OCI-LY1 (cell line): ENCODE data around the gene ILF2.

Experiments used
- H2AFZ ChIP-seq: fragments of 200-600 bp; sonication (generic), shearing (Covaris generic); 2 replicates; pipeline ENCODE4 v1.6.0; 2014; ENCODE audit warnings: antibody characterized with exemption, mild to moderate bottlenecking, low read length
- H3F3A ChIP-seq: fragments of 200-600 bp; sonication (generic), shearing (Covaris generic); 2 replicates; pipeline ENCODE4 v1.6.0; 2014; ENCODE audit warnings: mild to moderate bottlenecking, antibody characterized with exemption, low read length, moderate library complexity; ENCODE audit not compliant: insufficient read depth
- H3K27ac ChIP-seq: fragments of 200-600 bp; sonication (generic); 2 replicates; pipeline ENCODE4 v1.5.1; 2014; ENCODE audit warnings: low read length, mixed run types, mild to moderate bottlenecking, low read depth; ENCODE audit not compliant: poor library complexity, severe bottlenecking
- H3K27me3 ChIP-seq: fragments of 200-600 bp; sonication (generic); 2 replicates; pipeline ENCODE4 v1.6.0; 2014; ENCODE audit warnings: antibody characterized with exemption, mild to moderate bottlenecking, low read length, moderate library complexity; ENCODE audit not compliant: insufficient read depth
- H3K36me3 ChIP-seq: fragments of 200-600 bp; sonication (generic); 2 replicates; pipeline ENCODE4 v1.6.1; 2014; ENCODE audit warnings: mild to moderate bottlenecking, antibody characterized with exemption, low read length, moderate library complexity, mixed read lengths; ENCODE audit not compliant: insufficient read depth
- H3K4me1 ChIP-seq: fragments of 200-600 bp; sonication (generic); 2 replicates; pipeline ENCODE4 v1.5.1; 2014; ENCODE audit warnings: mild to moderate bottlenecking, low read length, moderate library complexity; ENCODE audit not compliant: insufficient read depth, severe bottlenecking
- H3K4me2 ChIP-seq: fragments of 200-600 bp; sonication (generic), shearing (Covaris generic); 2 replicates; pipeline ENCODE4 v1.6.1; 2014; ENCODE audit warnings: low read length
- H3K4me3 ChIP-seq: fragments of 200-600 bp; sonication (generic); 2 replicates; pipeline ENCODE4 v1.5.1; 2014; ENCODE audit warnings: low read length, low read depth, mild to moderate bottlenecking, mixed read lengths; ENCODE audit not compliant: poor library complexity, severe bottlenecking
- H3K79me2 ChIP-seq: fragments of 200-600 bp; shearing (Covaris generic); 2 replicates; pipeline ENCODE4 v1.6.1; 2016; ENCODE audit warnings: mixed run types, low read length, mixed read lengths; ENCODE audit not compliant: insufficient read depth
- H3K9ac ChIP-seq: fragments of 200-600 bp; sonication (generic), shearing (Covaris generic); 2 replicates; pipeline ENCODE4 v1.6.1; 2014; ENCODE audit warnings: mild to moderate bottlenecking, low read length, mixed read lengths
- H3K9me2 ChIP-seq: fragments of 200-600 bp; sonication (generic), shearing (Covaris generic); 2 replicates; pipeline ENCODE4 v1.6.1; 2014; ENCODE audit warnings: low read depth, mild to moderate bottlenecking, low read length, mixed read lengths
- H3K9me3 ChIP-seq: fragments of 200-600 bp; shearing (Covaris generic); 2 replicates; pipeline ENCODE4 v1.6.1; 2014; ENCODE audit warnings: low read length, mixed read lengths
- H4K20me1 ChIP-seq: fragments of 200-600 bp; sonication (generic), shearing (Covaris generic); 2 replicates; pipeline ENCODE4 v1.6.0; 2016; ENCODE audit warnings: mild to moderate bottlenecking, low read length; ENCODE audit not compliant: insufficient read depth
- EZH2 ChIP-seq: fragments of 200-600 bp; sonication (generic), shearing (Covaris generic); IDR thresholded peaks from 2 replicates; pipeline ENCODE4 v1.8.0; 2017; ENCODE audit warnings: borderline replicate concordance, mixed run types, mild to moderate bottlenecking, antibody characterized with exemption, low read length, moderate library complexity, mixed read lengths
- TF ChIP-seq, protein P1 (sequence below): fragments of 200-600 bp; sonication (generic), shearing (Covaris generic); IDR thresholded peaks from 2 replicates; pipeline ENCODE4 v1.5.1; 2017; ENCODE audit warnings: mild to moderate bottlenecking, antibody characterized with exemption, low read length, moderate library complexity, mixed read lengths

Gene ILF2

DNA sequence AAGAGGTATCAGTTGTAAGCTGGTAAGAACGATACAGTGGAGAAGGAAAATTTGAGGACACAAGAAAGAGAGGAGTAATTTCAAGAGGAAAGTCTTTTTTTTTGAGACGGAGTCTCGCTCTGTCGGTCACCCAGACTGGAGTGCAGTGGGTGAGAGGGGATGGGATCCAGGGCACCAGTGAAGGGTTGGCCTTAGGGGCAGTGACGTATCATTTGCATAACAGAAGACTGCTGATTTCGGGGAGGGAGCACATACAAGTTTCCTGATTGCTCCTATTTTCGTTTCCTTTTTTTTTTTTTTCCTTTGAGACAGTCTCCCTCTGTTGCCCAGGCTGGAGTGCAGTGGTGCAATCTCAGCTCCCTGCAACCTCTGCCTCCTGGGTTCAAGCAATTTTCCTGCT is 47.7 kb downstream of the ILF2 start:
- H3K27ac ChIP-seq, result no peak overlapping the region
- peaks cover 24% of the 10 kb centered on the region for H3K4me1 ChIP-seq
- H3K9me2 ChIP-seq, result no peaks in the 10 kb centered on the region
- no peak overlapping the region for H3K4me2 ChIP-seq
- H3K9me3 ChIP-seq, result no peaks in the 10 kb centered on the region
- H4K20me1 ChIP-seq, result no peaks in the 10 kb centered on the region
- no peak overlapping the region for H3K9ac ChIP-seq
- no peak overlapping the region for H2AFZ ChIP-seq
- TF ChIP-seq, protein P1, sequence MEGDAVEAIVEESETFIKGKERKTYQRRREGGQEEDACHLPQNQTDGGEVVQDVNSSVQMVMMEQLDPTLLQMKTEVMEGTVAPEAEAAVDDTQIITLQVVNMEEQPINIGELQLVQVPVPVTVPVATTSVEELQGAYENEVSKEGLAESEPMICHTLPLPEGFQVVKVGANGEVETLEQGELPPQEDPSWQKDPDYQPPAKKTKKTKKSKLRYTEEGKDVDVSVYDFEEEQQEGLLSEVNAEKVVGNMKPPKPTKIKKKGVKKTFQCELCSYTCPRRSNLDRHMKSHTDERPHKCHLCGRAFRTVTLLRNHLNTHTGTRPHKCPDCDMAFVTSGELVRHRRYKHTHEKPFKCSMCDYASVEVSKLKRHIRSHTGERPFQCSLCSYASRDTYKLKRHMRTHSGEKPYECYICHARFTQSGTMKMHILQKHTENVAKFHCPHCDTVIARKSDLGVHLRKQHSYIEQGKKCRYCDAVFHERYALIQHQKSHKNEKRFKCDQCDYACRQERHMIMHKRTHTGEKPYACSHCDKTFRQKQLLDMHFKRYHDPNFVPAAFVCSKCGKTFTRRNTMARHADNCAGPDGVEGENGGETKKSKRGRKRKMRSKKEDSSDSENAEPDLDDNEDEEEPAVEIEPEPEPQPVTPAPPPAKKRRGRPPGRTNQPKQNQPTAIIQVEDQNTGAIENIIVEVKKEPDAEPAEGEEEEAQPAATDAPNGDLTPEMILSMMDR, result no peak
- H3K4me3 ChIP-seq, result no peak overlapping the region
- H3F3A ChIP-seq, result no peaks in the 10 kb centered on the region
- H3K27me3 ChIP-seq, result no peaks in the 10 kb centered on the region
- no peaks in the 10 kb centered on the region for H3K79me2 ChIP-seq
- no peaks in the 10 kb centered on the region; the same call in 1 of the 2 replicates for H3K36me3 ChIP-seq

DNA sequence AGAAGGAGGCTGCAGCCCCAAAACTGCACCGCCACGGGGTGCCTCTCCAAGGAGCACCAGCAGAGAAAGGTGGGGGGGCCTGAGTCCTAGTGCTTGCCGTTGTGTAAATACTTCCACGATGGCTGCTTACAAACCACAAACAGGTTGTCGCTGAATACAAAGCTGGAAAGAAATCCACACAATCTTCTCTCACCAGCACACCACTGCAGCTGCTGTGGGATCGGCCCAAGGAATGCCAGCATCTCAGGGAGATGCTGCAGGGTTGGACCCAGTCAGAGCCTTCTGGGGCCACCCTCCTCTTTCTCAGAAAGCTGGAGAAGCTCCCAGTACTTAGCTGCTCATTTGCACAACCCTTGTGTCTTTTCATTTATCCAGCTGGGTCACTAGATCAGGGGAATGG is 51.6 kb downstream of the ILF2 start:
- Histone ChIP-seq H3K27me3 (no peaks in the 10 kb centered on the region), H3K4me2 (no peak overlapping the region), H4K20me1 (no peaks in the 10 kb centered on the region), H3K9me3 (no peaks in the 10 kb centered on the region), H3K79me2 (no peaks in the 10 kb centered on the region), H3K9me2 (no peaks in the 10 kb centered on the region), H3K9ac (no peak overlapping the region), H3K4me1 (peaks cover 11% of the 10 kb centered on the region), H3K27ac (no peak overlapping the region), H3F3A (no peaks in the 10 kb centered on the region), H3K4me3 (no peak overlapping the region), H2AFZ (no peak overlapping the region), H3K36me3 (no peaks in the 10 kb centered on the region; the same call in 1 of the 2 replicates)
- no peak for TF ChIP-seq EZH2
- TF ChIP-seq, protein P1, result no peak

DNA sequence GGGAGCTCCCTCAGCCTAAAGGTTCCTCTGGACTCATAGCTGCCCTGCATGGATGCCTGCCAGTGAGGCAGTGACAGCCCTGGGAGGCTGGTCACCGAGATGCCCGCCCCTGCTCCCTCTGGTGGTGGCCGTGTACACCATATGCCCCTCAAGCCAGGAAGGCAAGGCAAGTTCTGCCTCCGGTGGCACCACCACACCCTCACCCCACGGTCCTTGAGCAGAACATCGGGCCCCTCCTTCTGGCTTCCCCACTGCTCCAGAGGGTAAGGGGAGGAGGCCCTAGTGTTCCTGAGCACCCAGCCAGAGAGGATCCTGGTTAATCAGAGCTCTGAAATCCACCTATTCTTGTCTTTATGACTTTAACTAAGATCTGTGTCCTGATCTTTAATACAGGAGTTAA is 53.1 kb downstream of the ILF2 start:
- no peak overlapping the region for H3K4me2 ChIP-seq
- no peaks in the 10 kb centered on the region for H4K20me1 ChIP-seq
- peaks cover 2% of the 10 kb centered on the region for H3K4me1 ChIP-seq
- H3K9me2 ChIP-seq, result no peaks in the 10 kb centered on the region
- H3F3A ChIP-seq, result no peaks in the 10 kb centered on the region
- H3K79me2 ChIP-seq, result no peaks in the 10 kb centered on the region
- TF ChIP-seq EZH2, result no peak
- TF ChIP-seq, protein P1, result peak; percentile 51; the same call in 1 of the 2 replicates
- no peaks in the 10 kb centered on the region; the same call in 1 of the 2 replicates for H3K36me3 ChIP-seq
- H3K27me3 ChIP-seq, result no peaks in the 10 kb centered on the region
- no peak overlapping the region for H2AFZ ChIP-seq
- H3K9me3 ChIP-seq, result no peaks in the 10 kb centered on the region
- H3K9ac ChIP-seq, result no peak overlapping the region
- H3K4me3 ChIP-seq, result no peak overlapping the region
- no peak overlapping the region for H3K27ac ChIP-seq
